G401 (cell line): Measurements from ENCODE around the gene RASGEF1B. TPM values are rescaled to one million over a fixed set of nuclear protein-coding genes. Genes with fewer than 3 reads are reported as not detected.
A peak's percentile ranks its signal among the peaks of the same experiment; 100 is the strongest.
"Not testable (repeated sequence)": the region's sequence is repeated elsewhere in the genome, so short reads cannot be mapped to it uniquely, and the experiment has no call there.

ENCODE experiments used
- DNase-seq: peaks from one replicate; pipeline ENCODE4 v3.0.0-alpha.2; 2015; ENCODE audit warnings: low spot score
- in situ Hi-C: cut with HindIII; loops from 2 replicates; pipeline ENCODE4 v1.10.0; 2016; ENCODE audit warnings: low sequenced_read_pairs, mixed read lengths
- total RNA-seq: library from RNA; depleted of rRNA; stranded (reverse); fragments of >200 nt; shearing (Covaris generic); gene quantifications from 2 replicates; pipeline ENCODE4 v1.2.3, GENCODE V29; 2014

RASGEF1B gene
- total RNA-seq, 1 experiment from 2014 or later = not detected

- in situ Hi-C loops = no loop called here
- DNase-seq = no peak
Observed at GRCh38 chr4:81410680-81411079, 61.0 kb downstream of the RASGEF1B start.

- in situ Hi-C loops = no loop called here
- no peak for DNase-seq
Observed at GRCh38 chr4:81409836-81410235, 61.9 kb downstream of the RASGEF1B start.

- in situ Hi-C loops = no loop called here
Observed at GRCh38 chr4:81408341-81408740, 63.4 kb downstream of the RASGEF1B start.

GRCh38 chr4:81407726-81408125 lies 64.0 kb downstream of the RASGEF1B start:
- DNase-seq = no peak
- in situ Hi-C loops = no loop called here

More at GRCh38 chr4:81408341-81408740, 63.4 kb downstream of the RASGEF1B start:
- no peak for DNase-seq

- in situ Hi-C loops, DNase-seq: not testable (repeated sequence)
Observed at GRCh38 chr4:81406481-81406880, 65.2 kb downstream of the RASGEF1B start.

GRCh38 chr4:81405900-81406401 lies 65.8 kb downstream of the RASGEF1B start:
- in situ Hi-C loops = no loop called here
- DNase-seq = peak; percentile 83

- in situ Hi-C loops = no loop called here
- no peak for DNase-seq
Observed at GRCh38 chr4:81404741-81405140, 67.0 kb downstream of the RASGEF1B start.

- in situ Hi-C loops = no loop called here
Observed at GRCh38 chr4:81404294-81404693, 67.4 kb downstream of the RASGEF1B start.

GRCh38 chr4:81399306-81400086 lies 72.2 kb downstream of the RASGEF1B start:
- in situ Hi-C loops = no loop called here
- no peak for DNase-seq

More at GRCh38 chr4:81404294-81404693, 67.4 kb downstream of the RASGEF1B start:
- no peak for DNase-seq

- no peak for DNase-seq
- in situ Hi-C loops = no loop called here
Observed at GRCh38 chr4:81398379-81398778, 73.3 kb downstream of the RASGEF1B start.

GRCh38 chr4:81397635-81398034 lies 74.1 kb downstream of the RASGEF1B start:
- in situ Hi-C loops = no loop called here
- no peak for DNase-seq

GRCh38 chr4:81395239-81395638 lies 76.5 kb downstream of the RASGEF1B start:
- in situ Hi-C loops = no loop called here

GRCh38 chr4:81392164-81392563 lies 79.5 kb downstream of the RASGEF1B start:
- in situ Hi-C loops = no loop called here
- no peak for DNase-seq

More at GRCh38 chr4:81395239-81395638, 76.5 kb downstream of the RASGEF1B start:
- DNase-seq = no peak

GRCh38 chr4:81389720-81390119 lies 82.0 kb downstream of the RASGEF1B start:
- in situ Hi-C loops = no loop called here
- DNase-seq = no peak

- no peak for DNase-seq
- in situ Hi-C loops = no loop called here
Observed at GRCh38 chr4:81380437-81380836, 91.3 kb downstream of the RASGEF1B start.

- in situ Hi-C loops = no loop called here
- DNase-seq = no peak
Observed at GRCh38 chr4:81378386-81378785, 93.3 kb downstream of the RASGEF1B start.

- DNase-seq = no peak
- in situ Hi-C loops = no loop called here
Observed at GRCh38 chr4:81377191-81377590, 94.5 kb downstream of the RASGEF1B start.

GRCh38 chr4:81376720-81377119 lies 95.0 kb downstream of the RASGEF1B start:
- in situ Hi-C loops = no loop called here
- no peak for DNase-seq
